Measurements from ENCODE around the gene MGAT5. TPM values are rescaled to one million over a fixed set of nuclear protein-coding genes. Genes with fewer than 3 reads are reported as not detected.

The MGAT5 gene
- total RNA-seq, 1 experiment from 2014 or later = 34.0 TPM

DNA sequence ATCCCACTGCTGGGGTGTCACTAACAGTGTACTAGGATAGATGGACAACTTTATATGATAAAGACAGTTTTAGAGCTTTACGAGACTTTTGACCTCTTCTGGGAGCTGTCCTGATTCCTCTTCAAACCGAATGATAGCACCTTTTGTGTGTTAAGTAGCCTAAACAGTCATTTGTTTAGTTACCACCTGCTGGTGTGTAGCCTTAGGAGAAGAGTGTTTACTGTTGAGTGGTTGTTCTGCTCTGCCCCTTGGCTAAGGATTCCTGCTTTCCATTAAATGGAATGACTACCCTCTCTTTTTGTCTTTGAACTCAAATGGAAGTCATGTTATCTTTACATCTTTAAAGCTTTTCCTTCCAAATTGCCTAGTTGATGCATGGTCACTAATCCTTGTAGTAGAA is 28.0 kb upstream of the MGAT5 start:
- Histone ChIP-seq H3K4me2 (ENCODE audit: low read length) (no peak overlapping the region), H3K4me3 (replicated peaks in 1 of 2; ENCODE audit: low read depth in 1 of 2, low read length in 2 of 2) (no peak overlapping the region), H3K79me2 (ENCODE audit: insufficient read depth, low read length) (no peaks in the 10 kb centered on the region), H3K9ac (ENCODE audit: low read length) (no peak overlapping the region), H3K9me2 (ENCODE audit: insufficient read depth) (no peaks in the 10 kb centered on the region), H4K20me1 (ENCODE audit: insufficient read depth) (no peaks in the 10 kb centered on the region), H3K27me3 (ENCODE audit: insufficient read depth, low read length) (no peaks in the 10 kb centered on the region), H3K27ac (ENCODE audit: low read depth, low read length) (no peak overlapping the region), H3K36me3 (ENCODE audit: control insufficient read depth in 1 of 2, insufficient read depth in 2 of 2, low read length in 2 of 2) (no peaks in the 10 kb centered on the region), H3K9me3 (ENCODE audit: control insufficient read depth in 1 of 2, insufficient read depth in 1 of 2, low read depth in 1 of 2, low read length in 2 of 2) (peaks cover 0 to 5% of the 10 kb centered on the region in 2 experiments; a peak in 1 of 4 replicates), H3K4me1 (ENCODE audit: control insufficient read depth in 1 of 2, insufficient read depth in 2 of 2, low read length in 2 of 2) (no peaks in the 10 kb centered on the region), H2AFZ (ENCODE audit: low read depth, low read length, poor library complexity, severe bottlenecking) (no peak overlapping the region)
- ATAC-seq = no peak
- BruUV-seq (replicated peaks) = no TSS peak
- ChIA-PET POLR2A (no interaction called here), CTCF (no interaction called here), RAD21 (ENCODE audit: low non-redundant PET in 1 of 2, low total read pairs in 2 of 2, uncharacterized antibody in 2 of 2, unreplicated experiment in 2 of 2) (no interaction called here)
- intact Hi-C loops (cut with micrococcal nuclease) = no loop called here
- TF ChIP-seq, protein P1, sequence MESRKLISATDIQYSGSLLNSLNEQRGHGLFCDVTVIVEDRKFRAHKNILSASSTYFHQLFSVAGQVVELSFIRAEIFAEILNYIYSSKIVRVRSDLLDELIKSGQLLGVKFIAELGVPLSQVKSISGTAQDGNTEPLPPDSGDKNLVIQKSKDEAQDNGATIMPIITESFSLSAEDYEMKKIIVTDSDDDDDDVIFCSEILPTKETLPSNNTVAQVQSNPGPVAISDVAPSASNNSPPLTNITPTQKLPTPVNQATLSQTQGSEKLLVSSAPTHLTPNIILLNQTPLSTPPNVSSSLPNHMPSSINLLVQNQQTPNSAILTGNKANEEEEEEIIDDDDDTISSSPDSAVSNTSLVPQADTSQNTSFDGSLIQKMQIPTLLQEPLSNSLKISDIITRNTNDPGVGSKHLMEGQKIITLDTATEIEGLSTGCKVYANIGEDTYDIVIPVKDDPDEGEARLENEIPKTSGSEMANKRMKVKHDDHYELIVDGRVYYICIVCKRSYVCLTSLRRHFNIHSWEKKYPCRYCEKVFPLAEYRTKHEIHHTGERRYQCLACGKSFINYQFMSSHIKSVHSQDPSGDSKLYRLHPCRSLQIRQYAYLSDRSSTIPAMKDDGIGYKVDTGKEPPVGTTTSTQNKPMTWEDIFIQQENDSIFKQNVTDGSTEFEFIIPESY (IDR thresholded peaks at IDR 0.05; ENCODE audit: extremely low read depth, insufficient replicate concordance, low read length) = no peak
- TF ChIP-seq CTCF (IDR thresholded peaks at IDR 0.05 in 2 of 3, conservative IDR thresholded peaks at IDR 0.05 in 1 of 3; ENCODE audit: borderline replicate concordance in 1 of 3, insufficient read depth in 1 of 3, low read depth in 2 of 3, low read length in 2 of 3) = no peak
- no peak for TF ChIP-seq SRF (IDR thresholded peaks at IDR 0.05; ENCODE audit: low read depth)
- no peak for TF ChIP-seq ELF1 (IDR thresholded peaks at IDR 0.05; ENCODE audit: borderline replicate concordance, low read depth)
- no peak for TF ChIP-seq TCF7L2 (IDR thresholded peaks at IDR 0.05; ENCODE audit: borderline replicate concordance, extremely low read depth, insufficient read depth, insufficient read length)
- no peak for TF ChIP-seq ZNF274 (IDR thresholded peaks at IDR 0.05; ENCODE audit: low read depth, low read length)
- no peak for TF ChIP-seq CEBPB (IDR thresholded peaks at IDR 0.05; ENCODE audit: low read depth)
- TF ChIP-seq EZH2 (IDR thresholded peaks at IDR 0.05) = no peak
- TF ChIP-seq POLR2A (IDR thresholded peaks at IDR 0.05; ENCODE audit: borderline replicate concordance, extremely low read depth, insufficient read depth, insufficient read length) = no peak
- TF ChIP-seq REST (IDR thresholded peaks at IDR 0.05; ENCODE audit: low read depth) = no peak
- TF ChIP-seq EGR1 (IDR thresholded peaks at IDR 0.05; ENCODE audit: low read depth) = no peak
- no peak for TF ChIP-seq CBX3 (IDR thresholded peaks at IDR 0.05; ENCODE audit: low read depth)
- TF ChIP-seq, protein P2, sequence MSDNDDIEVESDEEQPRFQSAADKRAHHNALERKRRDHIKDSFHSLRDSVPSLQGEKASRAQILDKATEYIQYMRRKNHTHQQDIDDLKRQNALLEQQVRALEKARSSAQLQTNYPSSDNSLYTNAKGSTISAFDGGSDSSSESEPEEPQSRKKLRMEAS (IDR thresholded peaks at IDR 0.05) = no peak
- no peak for TF ChIP-seq SP1 (IDR thresholded peaks at IDR 0.05; ENCODE audit: low read depth)
- DNase-seq (ENCODE audit: low read depth, low spot score) = no peak

All from HCT116 (cell line).